GM18498 (cell line): ENCODE data around the gene CLMN.
A peak's percentile ranks its signal among the peaks of the same experiment; 100 is the strongest.
"Not testable (repeated sequence)": the region's sequence is repeated elsewhere in the genome, so short reads cannot be mapped to it uniquely, and the experiment has no call there.

Experiments
- ATAC-seq: cut with Tn5 transposase; IDR thresholded peaks from one replicate; pipeline ENCODE4 v1.9.1; 2021; ENCODE audit warnings: mild to moderate bottlenecking, moderate library complexity; ENCODE audit not compliant: unreplicated experiment

Gene CLMN

GRCh38 chr14:95222870-95223398 is 96.8 kb downstream of the CLMN start:
- no peak for ATAC-seq

GRCh38 chr14:95222151-95222631 is 97.5 kb downstream of the CLMN start:
- ATAC-seq = no peak

- no peak for ATAC-seq
Observed at GRCh38 chr14:95221531-95221930, 98.2 kb downstream of the CLMN start.

- ATAC-seq = no peak
Observed at GRCh38 chr14:95220663-95221231, 99.0 kb downstream of the CLMN start.

- no peak for ATAC-seq
Observed at GRCh38 chr14:95218472-95219193, 101.1 kb downstream of the CLMN start.

GRCh38 chr14:95218006-95218405 is 101.7 kb downstream of the CLMN start:
- ATAC-seq = no peak

- no peak for ATAC-seq
Observed at GRCh38 chr14:95217391-95217900, 102.3 kb downstream of the CLMN start.

- no peak for ATAC-seq
Observed at GRCh38 chr14:95216008-95216407, 103.7 kb downstream of the CLMN start.

- ATAC-seq = no peak
Observed at GRCh38 chr14:95215094-95215725, 104.5 kb downstream of the CLMN start.

GRCh38 chr14:95213774-95214173 is 105.9 kb downstream of the CLMN start:
- ATAC-seq = no peak

GRCh38 chr14:95211721-95212504 is 107.8 kb downstream of the CLMN start:
- ATAC-seq = peak; percentile 71

- no peak for ATAC-seq
Observed at GRCh38 chr14:95210699-95211098, 109.0 kb downstream of the CLMN start.

GRCh38 chr14:95208598-95208997 is 111.1 kb downstream of the CLMN start:
- ATAC-seq = no peak

GRCh38 chr14:95207475-95208233 is 112.1 kb downstream of the CLMN start:
- ATAC-seq = no peak

- ATAC-seq = no peak
Observed at GRCh38 chr14:95206534-95206933, 113.2 kb downstream of the CLMN start.

- no peak for ATAC-seq
Observed at GRCh38 chr14:95204705-95205104, 115.0 kb downstream of the CLMN start.

- ATAC-seq = not testable (repeated sequence)
Observed at GRCh38 chr14:95201745-95202144, 118.0 kb downstream of the CLMN start.

- ATAC-seq = no peak
Observed at GRCh38 chr14:95200404-95200803, 119.3 kb downstream of the CLMN start.

GRCh38 chr14:95199298-95199983 is 120.3 kb downstream of the CLMN start:
- no peak for ATAC-seq

GRCh38 chr14:95198320-95198719 is 121.4 kb downstream of the CLMN start:
- no peak for ATAC-seq
